Osteoblast (primary cell): ENCODE results near the gene ARHGAP29. TPM values are rescaled to one million over a fixed set of nuclear protein-coding genes. Genes with fewer than 3 reads are reported as not detected.

Experiments
- DNase-seq: peaks from one replicate; pipeline ENCODE4 v3.0.0; 2011; ENCODE audit warnings: low spot score, mixed read lengths; ENCODE audit not compliant: insufficient read length; ENCODE audit errors: missing footprints
- H2AFZ ChIP-seq: 2 replicates; pipeline ENCODE4 v1.6.0; 2011; ENCODE audit warnings: mild to moderate bottlenecking, low read length
- H3K27ac ChIP-seq: 2 replicates; pipeline ENCODE4 v1.5.1; 2011; ENCODE audit warnings: mild to moderate bottlenecking, low read depth, low read length, moderate library complexity
- H3K27me3 ChIP-seq: 2 replicates; pipeline ENCODE4 v1.6.0; 2012; ENCODE audit warnings: mild to moderate bottlenecking, control low read depth, inconsistent platforms, low read length, moderate library complexity; ENCODE audit not compliant: insufficient read depth
- H3K36me3 ChIP-seq: 2 replicates; pipeline ENCODE4 v1.5.1; 2011; ENCODE audit warnings: mild to moderate bottlenecking, low read length, control low read depth, moderate library complexity; ENCODE audit not compliant: insufficient read depth
- H3K4me1 ChIP-seq: 2 replicates; pipeline ENCODE4 v1.5.1; 2011; ENCODE audit warnings: mild to moderate bottlenecking, low read length, control low read depth, moderate library complexity; ENCODE audit not compliant: insufficient read depth
- H3K4me2 ChIP-seq: 2 replicates; pipeline ENCODE4 v1.6.0; 2011; ENCODE audit warnings: mild to moderate bottlenecking, low read length; ENCODE audit not compliant: insufficient read depth
- H3K4me3 ChIP-seq: fragments of 200-600 bp; sonication (generic); 3 replicates; pipeline ENCODE4 v1.5.1; 2012; ENCODE audit warnings: mild to moderate bottlenecking, low read length, inconsistent platforms; ENCODE audit not compliant: insufficient read depth
- H3K79me2 ChIP-seq: 2 replicates; pipeline ENCODE4 v1.6.0; 2012; ENCODE audit warnings: mild to moderate bottlenecking, low read length, control low read depth, inconsistent platforms; ENCODE audit not compliant: insufficient read depth
- H3K9me3 ChIP-seq: 2 replicates; pipeline ENCODE4 v1.5.1; 2011; ENCODE audit warnings: low read depth, low read length, control low read depth
- H4K20me1 ChIP-seq: 2 replicates; pipeline ENCODE4 v1.6.0; 2012; ENCODE audit warnings: mild to moderate bottlenecking, low read length, control low read depth; ENCODE audit not compliant: insufficient read depth
- CTCF ChIP-seq: IDR thresholded peaks from 2 replicates; pipeline ENCODE4 v1.5.1; 2011; ENCODE audit warnings: mild to moderate bottlenecking, low read depth, low read length, moderate library complexity; ENCODE audit errors: extremely low read depth
- total RNA-seq: library from RNA; depleted of rRNA; stranded (reverse); fragments of >200 nt; gene quantifications from 2 replicates; pipeline ENCODE4 v1.2.3, GENCODE V29; 2012

Gene ARHGAP29
- 13.3 and 17.0 TPM in 2 replicates for total RNA-seq

DNA sequence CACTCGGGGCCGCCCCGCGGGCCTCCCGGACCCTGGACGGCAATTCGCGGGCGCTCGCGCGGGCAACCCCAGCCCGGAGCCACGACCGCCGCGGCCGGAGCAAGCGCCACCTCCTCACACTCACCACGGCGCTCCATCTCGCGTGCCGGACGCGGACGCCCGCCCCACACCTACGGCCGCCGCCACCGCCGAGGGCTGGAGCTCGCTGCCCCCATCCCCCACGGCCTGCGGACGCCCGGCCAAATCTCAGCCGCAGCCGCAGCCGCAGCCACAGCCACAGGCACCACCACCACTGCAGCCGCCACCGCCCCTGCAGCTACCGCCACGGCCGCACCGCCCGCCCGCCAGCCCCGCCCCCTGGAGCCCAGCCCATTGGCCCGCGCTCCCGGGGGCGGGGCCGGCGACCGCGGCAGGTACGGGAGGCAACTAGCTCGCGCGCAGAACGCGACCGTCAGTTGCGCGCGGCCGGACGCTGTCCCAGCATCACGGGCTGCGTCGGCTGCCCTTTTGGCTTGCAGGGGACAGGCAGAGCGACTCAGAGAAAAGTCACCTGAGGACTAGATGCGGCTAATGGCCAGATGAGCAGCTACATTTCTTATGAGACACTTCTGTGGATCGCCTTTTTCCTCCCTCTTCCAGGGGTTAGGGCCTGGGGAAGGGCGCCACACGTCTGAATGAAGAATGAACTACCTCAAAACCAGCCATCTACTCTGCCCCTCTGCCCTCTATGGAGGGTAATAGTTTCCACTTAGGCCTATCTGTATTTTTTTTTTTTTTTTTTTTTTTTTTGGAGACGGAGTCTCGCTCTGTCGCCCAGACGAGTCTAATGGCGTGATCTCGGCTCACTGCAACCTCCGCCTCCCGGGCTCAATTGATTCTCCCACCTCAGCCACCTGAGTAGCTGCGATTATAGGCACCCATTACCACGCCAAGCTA lies at the start of gene ARHGAP29:
ARHGAP29 (minus strand) TSS at position 294 of the 936 bp plus-strand sequence. CDS start 5,973 bp downstream, outside the sequence.
- Histone ChIP-seq H2AFZ (peak within 1 kb of the TSS; percentile 81), H3K27ac (peak within 1 kb of the TSS; percentile 93), H3K9me3 (no peaks in the 10 kb centered on the region), H3K36me3 (no peaks in the 10 kb centered on the region), H3K27me3 (no peaks in the 10 kb centered on the region), H3K4me3 (peak within 1 kb of the TSS; percentile 95), H3K4me1 (peaks cover 40% of the 10 kb centered on the region), H4K20me1 (peaks cover 14% of the 10 kb centered on the region), H3K4me2 (peak within 1 kb of the TSS; percentile 89), H3K79me2 (peaks cover 95% of the 10 kb centered on the region)
- DNase-seq, result peak; percentile 96
- no peak for TF ChIP-seq CTCF

DNA sequence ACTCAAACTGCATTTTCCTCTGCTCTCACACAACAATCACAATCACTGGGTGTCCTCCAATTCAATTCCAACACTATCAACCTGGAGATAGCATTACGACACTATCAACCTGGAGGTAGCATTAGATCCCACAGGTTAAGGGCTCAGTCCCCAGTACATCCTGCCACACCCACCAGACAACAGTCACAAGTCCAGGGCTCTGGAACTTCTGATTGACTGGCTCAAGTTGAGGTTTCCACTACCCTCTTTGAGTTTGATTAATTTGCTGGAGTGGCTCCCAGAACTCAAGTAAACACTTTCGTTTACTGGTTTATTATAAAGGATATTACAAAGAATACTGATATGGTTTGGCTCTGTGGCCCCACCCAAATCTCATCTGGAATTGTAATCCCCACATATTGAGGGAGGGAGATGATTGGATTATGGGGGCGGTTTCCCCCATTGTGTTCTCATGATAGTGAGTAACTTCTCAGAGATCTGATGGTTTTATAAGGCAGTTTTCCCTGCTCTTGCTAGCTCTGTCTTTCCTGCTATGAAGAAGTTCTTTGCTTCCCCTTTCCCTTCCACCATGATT lies 49.6 kb upstream of the ARHGAP29 start:
- Histone ChIP-seq H2AFZ (no peak overlapping the region), H3K27ac (no peak overlapping the region), H3K9me3 (no peaks in the 10 kb centered on the region), H3K4me2 (no peak overlapping the region), H3K4me1 (peaks cover 18% of the 10 kb centered on the region), H3K79me2 (no peaks in the 10 kb centered on the region), H4K20me1 (no peaks in the 10 kb centered on the region), H3K36me3 (no peaks in the 10 kb centered on the region), H3K27me3 (no peaks in the 10 kb centered on the region), H3K4me3 (no peak overlapping the region)
- no peak for TF ChIP-seq CTCF
- no peak for DNase-seq

DNA sequence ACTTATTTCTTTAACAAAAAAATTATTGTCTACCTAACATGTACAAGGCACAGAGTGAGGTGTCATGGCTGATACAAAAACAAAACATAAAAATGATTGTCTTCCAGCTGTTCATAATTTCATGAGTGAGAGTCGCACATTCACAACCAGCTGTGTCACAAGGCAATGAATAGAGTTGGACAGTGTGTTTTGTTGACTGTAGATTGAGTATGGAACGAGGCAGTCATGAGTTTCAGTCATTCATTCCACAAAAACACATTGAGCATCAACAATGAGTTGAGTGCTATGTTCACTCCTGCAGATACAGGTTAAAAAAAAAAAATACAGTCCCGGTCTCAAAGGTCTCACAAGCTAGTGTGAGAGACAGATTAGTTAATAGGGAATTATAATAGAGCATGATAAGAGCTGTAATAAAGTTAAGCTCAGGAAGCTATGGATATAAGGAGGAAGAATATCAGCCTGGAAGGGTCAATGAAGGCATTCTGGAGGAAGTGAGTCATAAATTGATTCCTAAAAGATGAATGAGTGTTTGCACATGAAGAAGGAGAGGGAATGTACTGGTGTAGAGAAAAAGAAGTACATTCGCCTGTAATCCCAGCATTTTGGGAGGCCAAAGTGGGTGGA lies 47.8 kb upstream of the ARHGAP29 start:
- Histone ChIP-seq H3K79me2 (no peaks in the 10 kb centered on the region), H3K36me3 (no peaks in the 10 kb centered on the region), H3K9me3 (no peaks in the 10 kb centered on the region), H3K27me3 (no peaks in the 10 kb centered on the region), H3K4me1 (peaks cover 35% of the 10 kb centered on the region), H3K4me3 (no peak overlapping the region), H3K27ac (peak overlapping the region; percentile 49), H3K4me2 (peak overlapping the region; percentile 50), H4K20me1 (no peaks in the 10 kb centered on the region), H2AFZ (peak overlapping the region; percentile 54)
- DNase-seq, result no peak
- TF ChIP-seq CTCF, result no peak
